Measurements from ENCODE around the gene ANKRD62.
"Not testable (repeated sequence)": the region's sequence is repeated elsewhere in the genome, so short reads cannot be mapped to it uniquely, and the experiment has no call there.

ANKRD62 gene

DNA sequence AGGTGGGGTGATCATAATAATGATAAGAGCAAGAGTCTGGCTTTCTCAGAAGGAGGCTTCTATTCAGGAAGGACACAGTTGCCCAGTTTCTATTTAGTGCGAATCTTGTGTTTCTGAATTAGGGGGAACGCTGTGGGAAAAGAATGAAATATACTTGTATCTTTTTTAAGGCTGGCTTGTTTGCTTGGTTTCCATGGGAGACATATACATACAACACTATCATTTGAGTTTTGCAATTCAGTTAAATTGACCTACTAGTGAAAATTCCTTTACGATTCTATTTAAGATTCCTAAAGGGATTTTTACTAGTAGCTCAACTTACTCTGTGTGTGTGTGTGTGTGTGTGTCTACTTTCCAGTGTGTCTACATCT is 24.7 kb upstream of the ANKRD62 start:
- no peak overlapping the region for H3K4me3 ChIP-seq (ENCODE audit: low read depth, low read length)
- no peak overlapping the region for H2AFZ ChIP-seq
- H3K36me3 ChIP-seq (ENCODE audit: control insufficient read depth, insufficient read depth, low read length), result no peaks in the 10 kb centered on the region
- no peak overlapping the region for H3K4me2 ChIP-seq (ENCODE audit: low read length)
- TF ChIP-seq, protein P1, sequence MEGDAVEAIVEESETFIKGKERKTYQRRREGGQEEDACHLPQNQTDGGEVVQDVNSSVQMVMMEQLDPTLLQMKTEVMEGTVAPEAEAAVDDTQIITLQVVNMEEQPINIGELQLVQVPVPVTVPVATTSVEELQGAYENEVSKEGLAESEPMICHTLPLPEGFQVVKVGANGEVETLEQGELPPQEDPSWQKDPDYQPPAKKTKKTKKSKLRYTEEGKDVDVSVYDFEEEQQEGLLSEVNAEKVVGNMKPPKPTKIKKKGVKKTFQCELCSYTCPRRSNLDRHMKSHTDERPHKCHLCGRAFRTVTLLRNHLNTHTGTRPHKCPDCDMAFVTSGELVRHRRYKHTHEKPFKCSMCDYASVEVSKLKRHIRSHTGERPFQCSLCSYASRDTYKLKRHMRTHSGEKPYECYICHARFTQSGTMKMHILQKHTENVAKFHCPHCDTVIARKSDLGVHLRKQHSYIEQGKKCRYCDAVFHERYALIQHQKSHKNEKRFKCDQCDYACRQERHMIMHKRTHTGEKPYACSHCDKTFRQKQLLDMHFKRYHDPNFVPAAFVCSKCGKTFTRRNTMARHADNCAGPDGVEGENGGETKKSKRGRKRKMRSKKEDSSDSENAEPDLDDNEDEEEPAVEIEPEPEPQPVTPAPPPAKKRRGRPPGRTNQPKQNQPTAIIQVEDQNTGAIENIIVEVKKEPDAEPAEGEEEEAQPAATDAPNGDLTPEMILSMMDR (IDR thresholded peaks at IDR 0.05), result no peak
- H3K27me3 ChIP-seq (ENCODE audit: control insufficient read depth, insufficient read depth, low read length), result no peaks in the 10 kb centered on the region
- no peaks in the 10 kb centered on the region for H3K79me2 ChIP-seq
- H3K27ac ChIP-seq, result no peak overlapping the region
- no peak overlapping the region for H3K9ac ChIP-seq
- H3K4me1 ChIP-seq, result no peaks in the 10 kb centered on the region
- H3K9me3 ChIP-seq (ENCODE audit: control insufficient read depth, low read length), result no peaks in the 10 kb centered on the region

- H3K4me2 ChIP-seq (ENCODE audit: low read length); H3K27me3 ChIP-seq (ENCODE audit: control insufficient read depth, insufficient read depth, low read length); H3K27ac ChIP-seq; H3K4me1 ChIP-seq; H3K4me3 ChIP-seq (ENCODE audit: low read depth, low read length); H3K9me3 ChIP-seq (ENCODE audit: control insufficient read depth, low read length); H3K9ac ChIP-seq; H2AFZ ChIP-seq; H3K79me2 ChIP-seq; H3K36me3 ChIP-seq (ENCODE audit: control insufficient read depth, insufficient read depth, low read length): not testable (repeated sequence)
These were observed 22.6 kb upstream of the ANKRD62 start for GRCh38 chr18:12071066-12071465.

DNA sequence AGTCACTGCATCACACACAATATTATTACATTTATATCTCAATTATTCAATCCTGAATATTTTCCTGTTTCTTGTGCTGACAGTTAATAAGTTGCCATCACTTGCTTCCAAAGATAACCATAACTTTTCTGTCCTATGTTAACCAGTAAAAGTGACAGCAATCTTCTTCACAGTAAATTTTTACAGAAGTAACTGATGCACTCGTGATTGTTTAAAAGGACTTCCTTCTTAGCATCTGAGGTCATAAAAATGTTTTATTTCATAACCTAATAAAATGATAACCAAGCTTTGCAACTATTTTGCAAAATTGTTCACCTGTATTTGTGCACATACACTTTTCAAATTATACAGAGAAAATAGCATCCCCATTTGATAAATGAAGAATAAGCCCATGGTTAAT is 20.6 kb upstream of the ANKRD62 start:
- TF ChIP-seq, protein P1 (IDR thresholded peaks at IDR 0.05), result no peak
- no peak overlapping the region for H3K9ac ChIP-seq
- no peaks in the 10 kb centered on the region for H3K27me3 ChIP-seq (ENCODE audit: control insufficient read depth, insufficient read depth, low read length)
- no peaks in the 10 kb centered on the region for H3K36me3 ChIP-seq (ENCODE audit: control insufficient read depth, insufficient read depth, low read length)
- H3K9me3 ChIP-seq (ENCODE audit: control insufficient read depth, low read length), result no peaks in the 10 kb centered on the region
- no peaks in the 10 kb centered on the region for H3K79me2 ChIP-seq
- no peaks in the 10 kb centered on the region for H3K4me1 ChIP-seq
- no peak overlapping the region for H3K4me2 ChIP-seq (ENCODE audit: low read length)
- no peak overlapping the region for H2AFZ ChIP-seq
- no peak overlapping the region for H3K27ac ChIP-seq
- no peak overlapping the region for H3K4me3 ChIP-seq (ENCODE audit: low read depth, low read length)

- TF ChIP-seq, protein P1 (IDR thresholded peaks at IDR 0.05), result no peak
- no peak overlapping the region for H3K4me2 ChIP-seq (ENCODE audit: low read length)
These were observed 18.9 kb upstream of the ANKRD62 start for GRCh38 chr18:12074736-12075135.

DNA sequence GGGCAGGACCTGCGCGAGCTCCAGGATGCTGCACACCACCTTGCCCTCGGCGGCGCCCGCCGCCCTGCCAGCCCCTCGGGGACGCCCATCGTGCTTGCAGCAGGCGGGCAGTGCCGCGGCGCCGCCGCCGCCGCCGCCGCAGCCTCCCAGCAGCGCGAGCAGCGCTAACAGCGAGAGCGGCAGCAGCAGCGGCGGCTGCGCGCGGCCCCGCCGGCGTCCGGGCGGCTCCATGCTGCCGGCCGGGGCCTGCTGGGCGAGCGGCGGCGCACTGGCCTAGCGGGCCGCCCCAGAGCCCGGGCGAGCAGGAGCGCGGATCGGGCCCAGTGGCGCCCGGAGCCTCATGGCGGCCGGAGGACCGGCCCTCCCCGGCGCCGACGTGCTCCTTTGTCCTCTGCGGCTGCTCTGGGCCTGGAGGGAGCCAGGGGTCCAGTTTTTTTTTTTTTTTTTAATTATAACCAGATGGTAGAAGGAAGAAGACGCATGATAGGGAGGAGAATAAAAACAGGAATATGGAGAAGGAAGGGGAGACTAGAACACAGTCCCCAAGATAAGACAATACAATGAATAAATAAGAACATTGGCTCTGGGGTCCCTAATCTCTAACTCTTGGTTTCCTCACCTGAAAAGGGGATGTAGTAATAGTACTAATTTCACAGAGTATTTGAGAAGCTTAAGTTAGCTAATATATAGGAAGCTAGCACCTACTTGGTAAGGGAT is 17.1 kb upstream of the ANKRD62 start:
- Histone ChIP-seq H2AFZ (no peak overlapping the region), H3K36me3 (ENCODE audit: control insufficient read depth, insufficient read depth, low read length) (no peaks in the 10 kb centered on the region), H3K79me2 (no peaks in the 10 kb centered on the region), H3K9me3 (ENCODE audit: control insufficient read depth, low read length) (no peaks in the 10 kb centered on the region), H3K27me3 (ENCODE audit: control insufficient read depth, insufficient read depth, low read length) (no peaks in the 10 kb centered on the region), H3K4me2 (ENCODE audit: low read length) (no peak overlapping the region), H3K4me1 (no peaks in the 10 kb centered on the region), H3K27ac (no peak overlapping the region), H3K9ac (no peak overlapping the region), H3K4me3 (ENCODE audit: low read depth, low read length) (no peak overlapping the region)
- TF ChIP-seq, protein P1 (IDR thresholded peaks at IDR 0.05), result no peak

More at GRCh38 chr18:12074736-12075135, 18.9 kb upstream of the ANKRD62 start:
- Histone ChIP-seq H3K9ac (no peak overlapping the region), H3K27ac (no peak overlapping the region), H3K4me1 (no peaks in the 10 kb centered on the region), H3K4me3 (ENCODE audit: low read depth, low read length) (no peak overlapping the region), H3K27me3 (ENCODE audit: control insufficient read depth, insufficient read depth, low read length) (no peaks in the 10 kb centered on the region), H3K9me3 (ENCODE audit: control insufficient read depth, low read length) (no peaks in the 10 kb centered on the region), H3K79me2 (no peaks in the 10 kb centered on the region), H3K36me3 (ENCODE audit: control insufficient read depth, insufficient read depth, low read length) (no peaks in the 10 kb centered on the region), H2AFZ (no peak overlapping the region)

DNA sequence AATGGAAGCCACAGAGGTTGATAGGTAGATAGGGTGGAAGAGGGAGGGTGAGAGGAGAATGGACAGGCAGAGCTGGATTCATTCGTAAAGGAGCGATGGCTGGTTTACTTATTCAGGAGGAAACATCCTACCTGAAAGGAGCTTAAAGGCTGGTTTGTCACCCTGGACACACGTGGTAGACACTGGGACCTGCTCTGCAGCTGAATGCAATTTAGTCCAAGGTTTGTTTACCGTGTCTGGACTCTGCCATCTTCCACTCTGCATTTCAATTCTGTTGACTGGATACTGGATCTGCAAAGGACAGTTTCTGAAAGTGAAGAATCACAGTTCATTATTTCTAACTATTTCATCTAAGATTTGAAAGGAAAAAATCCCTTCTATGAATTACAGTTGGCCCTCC is 15.6 kb upstream of the ANKRD62 start:
- H3K27ac ChIP-seq, H2AFZ ChIP-seq: not testable (repeated sequence)

More for the DNA sequence above, 15.6 kb upstream of the ANKRD62 start:
- H3K9ac ChIP-seq; H3K27me3 ChIP-seq (ENCODE audit: control insufficient read depth, insufficient read depth, low read length); H3K4me2 ChIP-seq (ENCODE audit: low read length); H3K4me3 ChIP-seq (ENCODE audit: low read depth, low read length); H3K79me2 ChIP-seq; H3K4me1 ChIP-seq; H3K9me3 ChIP-seq (ENCODE audit: control insufficient read depth, low read length); H3K36me3 ChIP-seq (ENCODE audit: control insufficient read depth, insufficient read depth, low read length): not testable (repeated sequence)
